Activated CD4-positive, alpha-beta T cell treated with anti-CD3 and anti-CD28 coated beads, Interleukin-2, Interleukin-6, amounts not matched to agents 100 ng/mL and 50 ng/mL, durations not matched to agents 16 hours and 8 hours (primary cell): ENCODE data around the gene ATG7.
"Not testable (repeated sequence)": the region's sequence is repeated elsewhere in the genome, so short reads cannot be mapped to it uniquely, and the experiment has no call there.

ENCODE experiments used
- DNase-seq: peaks from one replicate; pipeline ENCODE4 v3.0.0-alpha.2; 2020

The ATG7 gene

GRCh38 chr3:11477407-11477911, 205.3 kb downstream of the ATG7 start:
- DNase-seq = no peak

- DNase-seq = no peak
Measured at GRCh38 chr3:11478167-11478566, 206.0 kb downstream of the ATG7 start.

GRCh38 chr3:11479221-11479620, 207.0 kb downstream of the ATG7 start:
- DNase-seq = no peak

GRCh38 chr3:11480663-11481298, 208.6 kb downstream of the ATG7 start:
- DNase-seq = no peak

GRCh38 chr3:11481556-11481955, 209.4 kb downstream of the ATG7 start:
- DNase-seq = no peak

- no peak for DNase-seq
Measured at GRCh38 chr3:11482021-11482420, 209.8 kb downstream of the ATG7 start.

- DNase-seq = not testable (repeated sequence)
Measured at GRCh38 chr3:11488356-11488755, 216.2 kb downstream of the ATG7 start.

- no peak for DNase-seq
Measured at GRCh38 chr3:11494131-11494916, 222.1 kb downstream of the ATG7 start.

- no peak for DNase-seq
Measured at GRCh38 chr3:11495948-11496557, 223.9 kb downstream of the ATG7 start.

GRCh38 chr3:11498177-11498576, 226.0 kb downstream of the ATG7 start:
- no peak for DNase-seq

- DNase-seq = no peak
Measured at GRCh38 chr3:11498646-11499045, 226.4 kb downstream of the ATG7 start.

GRCh38 chr3:11499144-11499543, 226.9 kb downstream of the ATG7 start:
- DNase-seq = no peak

GRCh38 chr3:11502413-11502812, 230.2 kb downstream of the ATG7 start:
- DNase-seq = not testable (repeated sequence)

- no peak for DNase-seq
Measured at GRCh38 chr3:11507719-11508118, 235.5 kb downstream of the ATG7 start.

- no peak for DNase-seq
Measured at GRCh38 chr3:11508346-11509172, 236.4 kb downstream of the ATG7 start.

GRCh38 chr3:11509173-11510000, 237.2 kb downstream of the ATG7 start:
- no peak for DNase-seq

- DNase-seq = no peak
Measured at GRCh38 chr3:11510001-11510340, 237.8 kb downstream of the ATG7 start.

GRCh38 chr3:11510356-11510755, 238.2 kb downstream of the ATG7 start:
- DNase-seq = no peak

GRCh38 chr3:11511606-11512005, 239.4 kb downstream of the ATG7 start:
- DNase-seq = not testable (repeated sequence)

- not testable (repeated sequence) for DNase-seq
Measured at GRCh38 chr3:11513125-11513816, 241.1 kb downstream of the ATG7 start.

- no peak for DNase-seq
Measured at GRCh38 chr3:11513817-11514135, 241.6 kb downstream of the ATG7 start.
